GM12892 (cell line): ENCODE measurements around the gene NPHP3.

Source experiments
- POLR2A ChIP-seq: IDR thresholded peaks from 2 replicates; pipeline ENCODE4 v1.6.1; 2011; ENCODE audit warnings: low read depth, low read length, control low read depth
- POLR2AphosphoS5 ChIP-seq: IDR thresholded peaks from 2 replicates; pipeline ENCODE4 v1.6.1; 2011; ENCODE audit warnings: low read depth, low read length, control low read depth
- TAF1 ChIP-seq: IDR thresholded peaks from 2 replicates; pipeline ENCODE4 v1.6.1; 2011; ENCODE audit warnings: low read depth, mild to moderate bottlenecking, control low read depth, low read length, borderline replicate concordance

DNA sequence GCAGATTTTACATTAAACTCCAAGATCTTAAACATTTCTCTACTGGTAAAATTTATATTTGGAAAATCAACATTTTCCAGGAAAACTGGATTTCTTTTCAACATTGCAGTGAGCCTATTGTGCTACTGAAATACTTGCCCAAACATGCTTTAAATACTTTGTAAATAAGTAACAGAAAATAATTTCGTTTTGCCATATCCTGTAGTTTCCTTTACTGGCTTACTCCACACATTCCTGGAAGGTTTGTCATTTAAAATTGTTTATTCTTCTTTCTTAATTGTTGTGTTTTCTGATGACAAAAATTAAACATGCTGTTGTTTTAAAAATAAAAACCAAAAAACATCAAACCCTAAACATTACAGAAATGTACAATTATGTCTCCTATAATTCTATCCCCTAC is 84.6 kb downstream of the NPHP3 start:
- TF ChIP-seq POLR2AphosphoS5 (no peak), POLR2A (no peak), TAF1 (no peak)
